ENCODE data around the gene FAM20C.
"Not testable (repeated sequence)": the region's sequence is repeated elsewhere in the genome, so short reads cannot be mapped to it uniquely, and the experiment has no call there.

FAM20C gene

GRCh38 chr7:179948-180694 lies 12.2 kb upstream of the FAM20C start:
- Histone ChIP-seq H3K4me3 (ENCODE audit: low read depth in 1 of 2, low read length in 1 of 2) (no peak overlapping the region), H3K9me3 (no peaks in the 10 kb centered on the region), H3K27ac (no peak overlapping the region), H3K27me3 (no peaks in the 10 kb centered on the region), H3K4me1 (ENCODE audit: control insufficient read depth in 1 of 2, insufficient read depth in 1 of 2, low read depth in 1 of 2, low read length in 1 of 2) (no peaks in the 10 kb centered on the region), H3K36me3 (no peaks in the 10 kb centered on the region)
- no peak for TF ChIP-seq CTCF (IDR thresholded peaks at IDR 0.05)

GRCh38 chr7:181738-182137 lies 10.6 kb upstream of the FAM20C start:
- no peaks in the 10 kb centered on the region for H3K9me3 ChIP-seq
- no peak overlapping the region for H3K27ac ChIP-seq
- no peaks in the 10 kb centered on the region for H3K36me3 ChIP-seq
- H3K4me3 ChIP-seq (ENCODE audit: low read depth in 1 of 2, low read length in 1 of 2): no peak overlapping the region
- TF ChIP-seq CTCF (IDR thresholded peaks at IDR 0.05): no peak
- no peaks in the 10 kb centered on the region for H3K4me1 ChIP-seq (ENCODE audit: control insufficient read depth in 1 of 2, insufficient read depth in 1 of 2, low read depth in 1 of 2, low read length in 1 of 2)
- peaks cover 3% of the 10 kb centered on the region for H3K27me3 ChIP-seq

DNA sequence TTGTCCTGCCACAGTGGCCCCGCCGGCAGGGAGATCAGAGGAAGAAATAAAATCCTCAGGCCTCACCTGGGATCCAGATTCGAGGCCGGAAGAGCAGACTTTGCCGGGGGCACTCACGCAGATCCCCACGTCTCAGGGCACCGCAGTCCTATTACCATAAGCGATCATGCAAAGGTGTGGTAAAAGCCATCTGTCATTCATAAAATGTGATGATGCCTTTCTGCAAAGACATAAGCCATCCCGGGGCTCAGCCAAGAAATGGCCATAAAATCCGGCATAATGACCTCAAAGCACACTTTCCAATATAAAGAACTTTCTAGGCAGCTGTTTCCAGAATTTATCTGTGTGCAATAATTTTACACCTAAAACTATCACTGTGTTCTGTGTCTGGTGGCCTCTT lies 9.9 kb upstream of the FAM20C start:
- not testable (repeated sequence) for H3K9me3 ChIP-seq; H3K4me1 ChIP-seq (ENCODE audit: control insufficient read depth in 1 of 2, insufficient read depth in 1 of 2, low read depth in 1 of 2, low read length in 1 of 2); H3K36me3 ChIP-seq; H3K4me3 ChIP-seq (ENCODE audit: low read depth in 1 of 2, low read length in 1 of 2); H3K27ac ChIP-seq
- peaks cover 11% of the 10 kb centered on the region for H3K27me3 ChIP-seq

GRCh38 chr7:183496-184292 lies 8.7 kb upstream of the FAM20C start:
- no peaks in the 10 kb centered on the region for H3K9me3 ChIP-seq
- H3K27me3 ChIP-seq: peaks cover 23% of the 10 kb centered on the region
- no peak for TF ChIP-seq CTCF (IDR thresholded peaks at IDR 0.05)
- no peaks in the 10 kb centered on the region for H3K4me1 ChIP-seq (ENCODE audit: control insufficient read depth in 1 of 2, insufficient read depth in 1 of 2, low read depth in 1 of 2, low read length in 1 of 2)
- H3K4me3 ChIP-seq (ENCODE audit: low read depth in 1 of 2, low read length in 1 of 2): no peak overlapping the region
- no peaks in the 10 kb centered on the region for H3K36me3 ChIP-seq
- no peak overlapping the region for H3K27ac ChIP-seq

- no peak for TF ChIP-seq CTCF (IDR thresholded peaks at IDR 0.05)
- Histone ChIP-seq H3K4me3 (ENCODE audit: low read depth in 1 of 2, low read length in 1 of 2) (no peak overlapping the region), H3K27ac (no peak overlapping the region), H3K27me3 (peaks cover 31% of the 10 kb centered on the region), H3K4me1 (ENCODE audit: control insufficient read depth in 1 of 2, insufficient read depth in 1 of 2, low read depth in 1 of 2, low read length in 1 of 2) (no peaks in the 10 kb centered on the region), H3K9me3 (no peaks in the 10 kb centered on the region), H3K36me3 (no peaks in the 10 kb centered on the region)
Measured at GRCh38 chr7:184294-185264, 7.8 kb upstream of the FAM20C start.
